ENCODE results near the gene FAM13A.

Gene FAM13A

DNA sequence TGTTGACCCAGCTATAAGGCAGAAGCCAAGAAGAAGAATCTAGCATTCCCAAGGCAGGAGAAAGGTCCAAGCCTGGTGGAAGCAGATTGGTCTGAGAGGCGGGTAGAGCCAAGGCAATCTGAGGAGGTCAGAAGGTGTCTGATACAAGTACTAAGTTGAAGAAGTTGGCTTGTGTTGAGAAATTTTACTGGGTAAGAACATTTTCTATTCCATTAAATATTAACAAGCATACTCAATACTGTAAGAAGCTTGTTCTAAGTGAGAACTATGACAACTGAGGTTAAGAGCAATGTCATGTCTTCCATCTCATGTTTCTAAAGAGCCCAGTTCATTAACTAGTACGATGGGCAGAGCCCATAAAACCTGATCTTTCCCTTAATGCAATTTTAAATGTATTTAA lies 75.0 kb downstream of the FAM13A start:
- DNase-seq (ENCODE audit: low spot score): no peak
- TF ChIP-seq, protein P1, sequence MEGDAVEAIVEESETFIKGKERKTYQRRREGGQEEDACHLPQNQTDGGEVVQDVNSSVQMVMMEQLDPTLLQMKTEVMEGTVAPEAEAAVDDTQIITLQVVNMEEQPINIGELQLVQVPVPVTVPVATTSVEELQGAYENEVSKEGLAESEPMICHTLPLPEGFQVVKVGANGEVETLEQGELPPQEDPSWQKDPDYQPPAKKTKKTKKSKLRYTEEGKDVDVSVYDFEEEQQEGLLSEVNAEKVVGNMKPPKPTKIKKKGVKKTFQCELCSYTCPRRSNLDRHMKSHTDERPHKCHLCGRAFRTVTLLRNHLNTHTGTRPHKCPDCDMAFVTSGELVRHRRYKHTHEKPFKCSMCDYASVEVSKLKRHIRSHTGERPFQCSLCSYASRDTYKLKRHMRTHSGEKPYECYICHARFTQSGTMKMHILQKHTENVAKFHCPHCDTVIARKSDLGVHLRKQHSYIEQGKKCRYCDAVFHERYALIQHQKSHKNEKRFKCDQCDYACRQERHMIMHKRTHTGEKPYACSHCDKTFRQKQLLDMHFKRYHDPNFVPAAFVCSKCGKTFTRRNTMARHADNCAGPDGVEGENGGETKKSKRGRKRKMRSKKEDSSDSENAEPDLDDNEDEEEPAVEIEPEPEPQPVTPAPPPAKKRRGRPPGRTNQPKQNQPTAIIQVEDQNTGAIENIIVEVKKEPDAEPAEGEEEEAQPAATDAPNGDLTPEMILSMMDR (IDR thresholded peaks at IDR 0.05; ENCODE audit: borderline replicate concordance, control extremely low read depth, extremely low read depth, insufficient read depth, missing control alignments): no peak
- in situ Hi-C loops (cut with MboI; ENCODE audit: low sequenced_read_pairs, unreplicated experiment): no loop called here

DNA sequence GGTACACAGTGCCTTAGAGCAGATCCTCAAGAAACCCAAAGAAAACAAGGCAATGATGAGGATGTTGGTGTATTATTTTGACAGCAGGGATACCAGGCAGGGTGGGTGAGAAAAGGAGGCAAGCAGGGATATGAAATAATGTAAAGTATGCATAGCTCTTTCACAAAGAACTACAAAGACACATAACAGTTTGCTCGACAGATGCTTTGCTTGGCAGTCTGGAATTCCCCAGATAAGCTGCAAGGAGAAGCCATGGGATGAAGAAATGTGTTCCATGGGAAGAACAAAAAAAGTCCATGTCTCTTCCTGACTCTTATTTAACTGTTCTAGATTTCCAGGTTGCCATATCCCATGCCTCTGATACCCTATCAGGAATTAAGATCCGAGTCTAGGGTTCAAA lies 75.4 kb downstream of the FAM13A start:
- no peak for DNase-seq (ENCODE audit: low spot score)
- TF ChIP-seq, protein P1 (IDR thresholded peaks at IDR 0.05; ENCODE audit: borderline replicate concordance, control extremely low read depth, extremely low read depth, insufficient read depth, missing control alignments): no peak
- in situ Hi-C loops (cut with MboI; ENCODE audit: low sequenced_read_pairs, unreplicated experiment): no loop called here

DNA sequence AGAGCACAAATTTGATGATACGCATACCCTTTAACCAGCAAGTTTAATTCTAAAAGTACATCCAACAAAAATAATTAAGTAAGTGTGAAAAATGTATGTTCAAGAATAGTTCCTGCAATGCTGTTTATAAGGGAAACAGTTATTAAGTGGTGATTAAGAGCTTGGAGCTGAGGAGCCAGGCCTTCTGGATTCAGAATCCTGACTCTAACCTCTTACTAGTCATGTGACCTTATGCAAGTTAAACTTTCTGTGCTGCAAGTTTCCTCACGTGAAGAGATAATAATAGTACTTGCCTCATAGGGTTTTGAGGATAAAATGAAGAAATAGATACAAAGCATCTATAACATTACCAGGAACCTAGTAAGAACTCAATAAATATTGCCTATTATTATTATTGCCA lies 77.7 kb downstream of the FAM13A start:
- in situ Hi-C loops (cut with MboI; ENCODE audit: low sequenced_read_pairs, unreplicated experiment): no loop called here
- DNase-seq (ENCODE audit: low spot score): no peak
- TF ChIP-seq, protein P1 (IDR thresholded peaks at IDR 0.05; ENCODE audit: borderline replicate concordance, control extremely low read depth, extremely low read depth, insufficient read depth, missing control alignments): no peak

DNA sequence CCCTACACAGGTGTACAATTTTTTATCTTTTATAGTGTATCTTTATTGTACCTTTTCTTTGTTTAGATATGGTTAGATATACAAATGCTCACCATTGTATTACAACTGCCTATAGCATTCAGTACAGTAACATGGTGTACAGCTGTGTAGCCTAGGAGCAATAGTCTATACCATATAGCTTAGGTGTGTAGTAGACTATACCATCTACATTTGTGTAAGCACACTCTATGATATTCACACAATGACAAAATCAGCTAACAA lies 80.3 kb downstream of the FAM13A start:
- TF ChIP-seq, protein P1 (IDR thresholded peaks at IDR 0.05; ENCODE audit: borderline replicate concordance, control extremely low read depth, extremely low read depth, insufficient read depth, missing control alignments): no peak
- DNase-seq (ENCODE audit: low spot score): no peak
- in situ Hi-C loops (cut with MboI; ENCODE audit: low sequenced_read_pairs, unreplicated experiment): no loop called here

DNA sequence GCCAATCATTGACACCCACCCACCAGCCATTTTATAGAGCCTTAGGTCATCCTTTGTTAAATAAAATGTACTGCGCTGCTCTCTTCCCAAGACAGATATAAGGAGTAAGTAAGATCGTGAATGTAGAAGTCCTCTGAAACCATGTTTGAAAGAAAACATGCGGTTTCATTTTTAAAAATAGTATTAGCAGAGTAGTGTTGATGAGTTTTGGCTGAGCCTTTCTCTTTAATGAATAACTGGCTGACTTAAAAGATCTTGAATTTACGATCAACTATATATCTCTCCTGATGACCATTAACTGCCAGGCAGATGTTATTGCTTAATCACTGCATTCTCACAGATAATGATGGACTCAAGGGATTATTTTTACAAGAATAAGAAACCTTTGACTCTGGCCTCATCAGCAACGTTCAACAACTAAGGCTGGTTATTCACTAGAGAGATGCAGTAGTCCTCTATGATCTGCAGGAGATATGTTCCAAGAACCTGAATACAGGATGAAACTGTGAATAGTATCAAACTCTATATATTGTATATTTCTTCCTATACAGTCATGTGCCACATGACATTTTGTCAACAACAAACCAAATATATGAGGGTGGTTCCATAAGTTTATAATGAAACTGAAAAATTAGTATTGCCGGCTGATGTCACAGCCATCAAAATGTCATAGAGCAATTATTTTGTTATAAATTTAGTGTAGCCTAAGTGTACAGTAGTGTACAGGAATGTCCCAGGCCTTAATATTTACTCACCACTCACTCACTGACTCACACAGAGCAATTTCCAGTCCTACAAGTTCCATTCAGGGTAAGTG lies 80.8 kb downstream of the FAM13A start:
- TF ChIP-seq, protein P1 (IDR thresholded peaks at IDR 0.05; ENCODE audit: borderline replicate concordance, control extremely low read depth, extremely low read depth, insufficient read depth, missing control alignments): no peak
- in situ Hi-C loops (cut with MboI; ENCODE audit: low sequenced_read_pairs, unreplicated experiment): no loop called here
- no peak for DNase-seq (ENCODE audit: low spot score)

GRCh38 chr4:88971536-88971935 lies 85.4 kb downstream of the FAM13A start:
- in situ Hi-C loops (cut with MboI; ENCODE audit: low sequenced_read_pairs, unreplicated experiment): no loop called here
- TF ChIP-seq, protein P1 (IDR thresholded peaks at IDR 0.05; ENCODE audit: borderline replicate concordance, control extremely low read depth, extremely low read depth, insufficient read depth, missing control alignments): no peak
- no peak for DNase-seq (ENCODE audit: low spot score)

Data from GM13976 (cell line).